ENCODE data around the gene RIMS1.
"Not testable (repeated sequence)": the region's sequence is repeated elsewhere in the genome, so short reads cannot be mapped to it uniquely, and the experiment has no call there.

The RIMS1 gene

GRCh38 chr6:71983131-71983530 lies 96.8 kb downstream of the RIMS1 start:
- DNase-seq (ENCODE audit: low spot score) = no peak

GRCh38 chr6:71994705-71995271 lies 108.4 kb downstream of the RIMS1 start:
- no peak for DNase-seq (ENCODE audit: low spot score)

DNA sequence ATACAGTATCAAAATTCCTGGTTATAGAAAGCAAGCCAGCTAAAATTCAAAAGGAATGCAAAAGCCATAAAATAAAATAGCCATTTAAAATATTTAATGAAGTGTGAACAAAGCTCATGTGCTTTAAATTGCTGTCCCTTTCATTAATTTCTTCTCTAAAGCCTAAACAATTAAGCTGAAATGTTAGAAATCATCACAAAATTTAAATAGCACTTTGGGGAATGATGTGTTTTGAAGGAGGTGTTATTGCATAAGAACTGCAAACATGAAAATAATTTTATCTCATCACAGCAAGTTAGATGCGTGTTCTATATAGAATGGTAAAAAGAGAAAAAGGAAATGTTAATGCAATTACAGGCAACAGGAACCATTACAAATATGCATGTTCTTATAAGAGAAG lies 111.0 kb downstream of the RIMS1 start:
- DNase-seq (ENCODE audit: low spot score) = no peak

DNA sequence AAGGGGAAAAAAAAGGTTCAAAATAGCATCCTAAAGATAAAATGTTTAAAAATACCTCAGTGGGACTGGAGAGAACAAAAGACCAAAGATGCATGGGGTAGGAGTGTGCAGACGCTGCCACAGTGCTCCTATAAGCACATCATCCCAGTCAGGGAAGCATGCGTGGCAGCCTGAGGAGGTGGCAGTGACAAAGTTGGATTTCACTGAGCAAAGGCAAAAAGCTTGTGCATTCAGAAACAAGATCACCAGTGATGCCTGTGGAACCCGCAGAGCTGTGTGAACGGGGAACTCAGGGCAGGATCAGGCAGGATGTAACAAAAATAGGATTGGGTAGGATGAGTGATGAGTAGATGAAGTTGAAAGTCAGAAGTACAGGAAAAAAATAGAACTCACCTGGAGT lies 116.1 kb downstream of the RIMS1 start:
- no peak for DNase-seq (ENCODE audit: low spot score)

GRCh38 chr6:72006591-72006990 lies 120.2 kb downstream of the RIMS1 start:
- not testable (repeated sequence) for DNase-seq (ENCODE audit: low spot score)

GRCh38 chr6:72022830-72023229 lies 136.5 kb downstream of the RIMS1 start:
- no peak for DNase-seq (ENCODE audit: low spot score)

DNA sequence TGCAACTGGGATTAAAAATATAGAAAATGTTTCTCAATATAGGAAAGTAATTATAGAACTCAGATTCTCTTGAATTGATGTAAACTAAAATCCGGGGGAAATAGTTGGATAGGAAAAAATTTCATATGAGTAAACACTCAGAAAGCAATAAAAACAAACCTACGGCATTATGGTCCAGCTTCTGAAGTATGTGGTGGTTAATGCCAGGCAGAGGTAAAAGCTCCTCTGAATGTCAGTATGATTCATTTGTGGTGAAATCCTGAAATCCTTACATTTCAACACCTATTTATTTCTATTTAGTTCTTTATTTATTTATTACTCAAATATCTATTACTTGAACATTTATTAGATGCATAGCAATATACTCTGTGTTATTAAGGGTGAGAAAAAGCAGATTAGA lies 145.1 kb downstream of the RIMS1 start:
- DNase-seq (ENCODE audit: low spot score) = no peak

- no peak for DNase-seq (ENCODE audit: low spot score)
These were observed 145.7 kb downstream of the RIMS1 start for GRCh38 chr6:72032086-72032485.

- no peak for DNase-seq (ENCODE audit: low spot score)
These were observed 149.1 kb downstream of the RIMS1 start for GRCh38 chr6:72035486-72035885.

DNA sequence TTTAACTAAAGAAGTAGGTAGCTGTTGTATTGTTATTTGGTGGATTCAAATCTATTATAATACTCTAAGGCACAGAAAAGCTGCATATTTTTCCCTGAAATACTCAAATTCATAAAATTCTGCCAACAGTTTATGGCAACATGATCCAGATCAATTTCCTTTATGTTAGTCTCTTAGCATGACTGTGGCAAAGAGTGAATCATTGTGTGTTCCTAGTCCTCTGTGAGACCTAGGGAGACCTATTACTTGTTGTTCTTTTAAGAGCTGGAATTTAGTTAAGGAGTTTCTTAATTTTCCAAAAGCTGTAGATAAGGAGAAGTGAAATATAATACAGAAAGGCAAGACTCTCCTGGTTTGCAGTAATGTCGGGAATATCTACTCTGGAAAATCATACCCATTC lies 149.6 kb downstream of the RIMS1 start:
- no peak for DNase-seq (ENCODE audit: low spot score)

DNA sequence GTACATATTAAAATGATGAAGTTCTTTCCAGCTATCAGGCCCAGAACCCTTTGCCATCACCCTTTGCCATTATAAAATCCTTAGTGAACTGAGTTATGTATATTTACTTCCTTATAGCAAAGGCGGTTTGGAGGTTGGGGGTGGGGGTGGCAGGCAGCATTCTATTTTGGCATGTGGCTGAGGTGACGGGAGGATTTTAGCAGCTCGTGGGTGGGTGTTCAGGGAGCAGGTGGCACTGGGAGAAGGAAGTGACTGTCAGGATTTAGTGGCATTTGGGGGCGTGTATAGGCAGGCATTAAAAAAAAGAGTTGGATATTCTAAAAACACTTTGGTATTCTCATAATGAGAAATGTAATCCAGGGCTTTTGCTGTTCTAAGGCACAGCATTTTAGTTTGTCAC lies 150.7 kb downstream of the RIMS1 start:
- DNase-seq (ENCODE audit: low spot score) = no peak

DNA sequence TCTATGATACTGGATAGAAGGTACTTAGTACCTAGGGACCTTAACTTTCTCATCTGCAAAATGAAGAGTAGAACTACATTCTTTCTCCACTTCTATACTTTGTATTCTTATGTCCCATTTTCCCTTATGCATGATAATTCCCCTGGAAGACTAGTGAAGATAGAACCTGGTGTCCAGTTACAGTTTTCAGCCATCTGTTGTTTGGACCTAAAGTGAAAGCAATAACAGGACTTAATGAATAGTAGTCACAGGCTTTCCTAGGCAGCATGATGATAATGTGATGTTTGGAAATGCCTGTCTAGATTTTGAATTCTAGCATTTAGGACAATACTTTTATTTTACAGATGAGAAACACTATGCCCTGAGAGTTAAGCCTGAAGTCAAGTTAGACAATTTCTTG lies 153.8 kb downstream of the RIMS1 start:
- DNase-seq (ENCODE audit: low spot score) = no peak

- DNase-seq (ENCODE audit: low spot score) = peak; percentile 10
These were observed 155.7 kb downstream of the RIMS1 start for GRCh38 chr6:72042088-72042487.

DNA sequence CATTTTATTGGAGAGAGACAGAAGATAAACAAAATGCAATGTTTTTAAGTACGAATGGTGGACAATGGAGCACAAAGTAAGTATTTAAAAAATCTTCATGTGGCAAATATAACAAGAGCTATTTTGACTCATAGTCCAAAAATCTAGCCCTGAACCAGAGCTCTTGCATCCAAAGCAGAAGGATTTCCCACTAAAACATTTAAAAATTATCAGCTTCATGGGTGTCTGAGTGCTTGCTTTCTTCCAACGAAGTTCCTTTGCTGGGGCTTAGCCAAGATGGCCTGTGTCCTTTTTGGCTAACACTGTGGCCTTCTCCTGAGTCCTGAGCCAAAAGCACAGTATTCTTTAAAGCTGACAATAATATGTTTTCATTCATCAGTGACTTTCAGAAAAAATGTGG lies 161.7 kb downstream of the RIMS1 start:
- no peak for DNase-seq (ENCODE audit: low spot score)

GRCh38 chr6:72049376-72049775 lies 163.0 kb downstream of the RIMS1 start:
- no peak for DNase-seq (ENCODE audit: low spot score)

- DNase-seq (ENCODE audit: low spot score) = no peak
These were observed 174.9 kb downstream of the RIMS1 start for GRCh38 chr6:72061286-72061685.

- no peak for DNase-seq (ENCODE audit: low spot score)
These were observed 178.1 kb downstream of the RIMS1 start for GRCh38 chr6:72064399-72064975.

DNA sequence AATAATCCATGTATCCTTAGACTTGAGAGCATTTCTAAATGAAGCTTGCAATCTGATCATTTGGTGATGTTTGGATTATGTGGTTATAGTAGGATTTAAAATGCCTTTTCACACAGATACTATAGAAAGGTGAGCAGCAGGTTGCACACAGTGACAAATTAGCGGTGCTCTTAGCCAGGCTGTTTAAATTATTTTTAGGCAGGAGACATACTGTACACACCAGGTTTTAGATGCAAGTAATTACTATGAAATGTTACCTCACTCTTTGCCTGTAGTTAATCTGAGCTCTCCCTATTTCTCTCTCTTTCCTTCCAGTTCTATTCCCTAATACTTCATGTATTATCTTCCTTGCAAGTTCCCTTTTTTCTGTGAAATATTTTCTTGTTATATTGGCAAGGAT lies 191.7 kb downstream of the RIMS1 start:
- DNase-seq (ENCODE audit: low spot score) = no peak

- no peak for DNase-seq (ENCODE audit: low spot score)
These were observed 194.1 kb downstream of the RIMS1 start for GRCh38 chr6:72080260-72080941.

- DNase-seq (ENCODE audit: low spot score) = no peak
These were observed 195.5 kb downstream of the RIMS1 start for GRCh38 chr6:72081871-72082270.

DNA sequence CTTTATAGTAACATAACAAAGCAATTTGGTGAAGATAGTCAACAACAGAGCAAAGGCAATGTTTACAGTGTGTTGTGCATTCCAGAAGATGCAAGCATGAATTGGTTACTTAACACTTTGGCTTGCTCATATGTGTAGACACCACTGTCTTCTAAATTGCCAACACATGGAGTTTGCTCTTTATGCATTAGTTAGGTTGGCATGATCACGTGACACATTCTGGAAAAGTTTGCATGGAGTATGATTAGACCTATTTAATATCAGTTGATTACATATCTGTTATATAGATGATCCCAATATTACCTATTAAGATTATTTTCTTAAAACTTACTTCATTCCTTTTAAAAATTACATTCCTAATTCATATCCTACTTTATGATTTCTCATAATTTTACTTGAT lies 197.6 kb downstream of the RIMS1 start:
- no peak for DNase-seq (ENCODE audit: low spot score)

GRCh38 chr6:72084992-72085569 lies 198.7 kb downstream of the RIMS1 start:
- DNase-seq (ENCODE audit: low spot score) = peak; percentile 17

DNA sequence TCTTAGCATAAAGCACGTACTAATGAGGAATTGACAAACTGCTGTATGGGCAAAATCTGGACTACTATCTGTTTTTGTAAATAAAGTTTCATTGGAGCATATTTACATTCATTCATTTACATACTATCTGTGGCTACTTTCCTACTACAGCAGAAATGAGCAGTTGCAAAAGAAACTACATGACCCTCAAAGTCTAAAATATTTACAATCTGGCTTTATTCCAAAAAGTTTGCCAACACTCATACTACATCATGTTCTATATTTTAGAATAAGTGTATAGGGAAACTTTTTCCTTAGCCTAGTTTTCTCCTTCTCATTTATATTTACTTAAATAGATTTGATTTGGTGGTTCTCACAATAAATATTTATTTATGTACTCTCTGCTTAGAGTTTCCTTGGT lies 208.2 kb downstream of the RIMS1 start:
- DNase-seq (ENCODE audit: low spot score) = no peak
